Activated CD4-positive, CD25-positive, alpha-beta regulatory T cell treated with anti-CD3 and anti-CD28 coated beads, Interleukin-2, amount 50 U/mL, for 72 hours (primary cell): ENCODE measurements around the gene METTL26.

ENCODE experiments used
- DNase-seq: peaks from one replicate; pipeline ENCODE4 v3.0.0; 2021

Gene METTL26

DNA sequence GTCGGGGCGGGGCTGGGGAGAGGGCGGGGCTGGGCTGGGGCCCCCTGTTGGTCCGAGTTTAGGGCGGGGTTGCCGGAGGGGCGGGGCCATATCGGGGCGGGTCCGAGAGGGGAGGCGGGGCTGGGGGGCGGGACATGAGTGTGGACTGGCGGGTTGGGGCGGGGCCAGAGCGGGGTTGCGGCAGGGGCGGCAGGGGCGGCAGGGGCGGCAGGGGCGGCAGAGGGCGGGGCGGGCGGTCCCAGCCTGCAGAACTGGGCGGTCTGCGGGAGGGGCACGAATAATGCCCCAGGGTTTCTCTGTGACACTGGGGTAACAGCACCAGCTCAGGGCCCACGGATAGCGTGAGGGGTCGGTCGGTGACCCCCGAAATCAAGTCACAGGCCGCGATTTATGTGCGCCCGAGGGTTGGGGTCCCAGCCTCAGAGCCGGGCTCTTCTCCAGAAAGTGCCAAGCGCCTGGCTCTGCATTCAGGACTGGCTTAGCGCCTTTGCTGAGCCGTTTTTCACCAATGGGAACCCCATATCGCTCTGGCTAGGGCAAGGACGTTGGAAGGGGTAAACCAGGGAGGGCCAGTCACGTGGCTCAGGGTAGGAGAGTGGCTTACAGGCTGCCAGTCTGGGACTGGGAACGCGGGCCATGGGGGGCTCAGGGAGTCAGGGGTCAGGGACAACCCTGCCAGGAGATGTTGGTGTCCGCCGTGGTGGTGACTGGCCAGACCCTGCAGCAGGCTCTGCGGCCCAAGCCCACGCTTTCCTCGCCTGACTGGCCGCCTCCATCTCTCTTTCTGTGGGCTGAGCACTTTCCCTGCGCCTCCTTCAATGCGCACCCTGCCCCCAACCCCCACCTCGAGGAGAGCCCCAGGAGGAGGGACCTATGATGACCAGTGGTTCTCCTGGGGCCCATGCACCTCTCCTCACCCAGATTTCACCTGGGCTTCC, 1.2 kb upstream of the METTL26 start:
- no peak for DNase-seq

DNA sequence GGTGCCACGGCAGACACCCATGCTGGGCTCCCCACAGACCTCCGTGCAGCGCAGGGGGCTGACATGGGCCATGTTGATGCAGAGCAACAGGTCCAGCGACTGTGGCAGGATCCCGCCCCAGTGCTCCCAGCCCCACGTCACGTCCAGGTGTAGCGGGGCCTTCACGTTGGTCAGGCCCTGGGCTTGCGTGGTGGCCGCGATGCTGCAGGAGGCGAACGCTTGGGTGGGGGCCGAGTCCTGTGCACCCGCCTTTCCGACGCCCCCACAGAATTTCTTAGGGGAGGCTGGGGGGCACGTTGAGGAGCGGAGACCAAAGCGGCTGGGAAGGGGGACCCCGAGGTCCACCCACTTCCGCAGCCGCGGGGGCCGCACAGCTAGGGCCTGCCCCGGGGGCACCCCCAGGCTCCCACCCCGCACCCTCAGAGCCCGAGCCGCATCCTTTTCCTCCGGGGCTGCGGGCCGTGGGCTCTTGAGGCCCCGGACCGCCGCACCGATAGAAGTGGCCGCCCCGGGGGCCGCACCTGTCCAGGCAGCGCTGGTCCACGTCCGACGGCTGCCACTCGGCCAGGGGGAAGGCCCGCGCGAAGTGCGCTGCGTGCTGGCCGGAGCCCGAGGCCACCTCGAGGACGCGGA, 416 bp downstream of the METTL26 start:
- DNase-seq, result no peak

DNA sequence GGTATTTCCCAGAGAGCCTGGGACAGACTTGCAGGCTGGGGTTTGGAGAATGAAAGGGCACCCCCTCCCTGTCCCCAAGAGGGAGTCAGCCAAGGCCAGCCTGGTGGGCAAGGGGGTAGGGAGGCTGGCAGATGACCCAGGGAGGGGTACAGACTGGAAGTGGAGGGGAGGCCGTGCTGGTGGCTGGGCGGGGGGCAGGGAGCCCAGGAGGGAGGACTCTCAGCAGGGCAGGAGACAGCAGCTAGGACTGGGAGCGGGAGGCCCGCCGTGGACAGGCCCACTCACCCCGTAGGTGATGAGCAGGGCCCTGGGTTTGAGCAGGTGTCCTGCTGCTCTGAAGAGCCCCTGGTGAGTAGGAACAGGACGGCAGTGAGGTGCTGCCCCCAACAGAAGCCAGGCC, 1.1 kb downstream of the METTL26 start:
- DNase-seq, result no peak

DNA sequence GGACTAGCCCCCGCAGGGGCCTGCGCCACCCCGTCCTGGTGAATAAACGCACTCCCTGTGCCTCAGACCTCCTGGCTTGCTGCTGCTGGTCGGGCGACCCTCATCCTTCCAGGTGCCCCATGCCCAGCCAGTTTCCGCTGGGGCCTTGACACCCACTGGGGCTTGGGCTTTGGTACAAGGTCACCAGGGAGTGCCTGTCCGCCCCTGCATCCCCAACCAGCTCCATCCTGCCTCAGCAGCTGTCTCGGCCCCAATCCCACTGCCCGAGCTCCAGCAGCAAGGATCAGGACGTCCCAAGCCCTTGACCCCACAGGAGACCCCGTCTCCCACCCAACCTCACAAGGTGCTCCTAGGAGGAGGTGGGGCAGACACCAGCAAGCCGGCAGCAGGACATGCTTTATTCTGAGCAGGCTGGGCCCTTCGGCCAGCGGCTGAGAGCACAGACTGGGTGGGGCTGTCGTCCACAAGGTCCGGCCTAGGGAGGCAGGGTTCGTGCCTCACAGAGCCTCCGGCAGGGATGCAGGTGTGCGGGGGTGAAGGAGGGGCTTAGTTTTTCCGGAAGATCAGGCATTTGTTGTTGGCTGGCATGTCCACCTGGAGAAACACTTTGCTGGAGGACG, 1.9 kb downstream of the METTL26 start:
- DNase-seq, result no peak

DNA sequence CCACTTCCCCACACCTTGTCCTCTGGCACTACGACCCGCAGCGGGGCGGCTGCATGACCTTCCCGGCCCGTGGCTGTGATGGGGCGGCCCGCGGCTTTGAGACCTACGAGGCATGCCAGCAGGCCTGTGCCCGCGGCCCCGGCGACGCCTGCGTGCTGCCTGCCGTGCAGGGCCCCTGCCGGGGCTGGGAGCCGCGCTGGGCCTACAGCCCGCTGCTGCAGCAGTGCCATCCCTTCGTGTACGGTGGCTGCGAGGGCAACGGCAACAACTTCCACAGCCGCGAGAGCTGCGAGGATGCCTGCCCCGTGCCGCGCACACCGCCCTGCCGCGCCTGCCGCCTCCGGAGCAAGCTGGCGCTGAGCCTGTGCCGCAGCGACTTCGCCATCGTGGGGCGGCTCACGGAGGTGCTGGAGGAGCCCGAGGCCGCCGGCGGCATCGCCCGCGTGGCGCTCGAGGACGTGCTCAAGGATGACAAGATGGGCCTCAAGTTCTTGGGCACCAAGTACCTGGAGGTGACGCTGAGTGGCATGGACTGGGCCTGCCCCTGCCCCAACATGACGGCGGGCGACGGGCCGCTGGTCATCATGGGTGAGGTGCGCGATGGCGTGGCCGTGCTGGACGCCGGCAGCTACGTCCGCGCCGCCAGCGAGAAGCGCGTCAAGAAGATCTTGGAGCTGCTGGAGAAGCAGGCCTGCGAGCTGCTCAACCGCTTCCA, 2.6 kb downstream of the METTL26 start:
- no peak for DNase-seq

DNA sequence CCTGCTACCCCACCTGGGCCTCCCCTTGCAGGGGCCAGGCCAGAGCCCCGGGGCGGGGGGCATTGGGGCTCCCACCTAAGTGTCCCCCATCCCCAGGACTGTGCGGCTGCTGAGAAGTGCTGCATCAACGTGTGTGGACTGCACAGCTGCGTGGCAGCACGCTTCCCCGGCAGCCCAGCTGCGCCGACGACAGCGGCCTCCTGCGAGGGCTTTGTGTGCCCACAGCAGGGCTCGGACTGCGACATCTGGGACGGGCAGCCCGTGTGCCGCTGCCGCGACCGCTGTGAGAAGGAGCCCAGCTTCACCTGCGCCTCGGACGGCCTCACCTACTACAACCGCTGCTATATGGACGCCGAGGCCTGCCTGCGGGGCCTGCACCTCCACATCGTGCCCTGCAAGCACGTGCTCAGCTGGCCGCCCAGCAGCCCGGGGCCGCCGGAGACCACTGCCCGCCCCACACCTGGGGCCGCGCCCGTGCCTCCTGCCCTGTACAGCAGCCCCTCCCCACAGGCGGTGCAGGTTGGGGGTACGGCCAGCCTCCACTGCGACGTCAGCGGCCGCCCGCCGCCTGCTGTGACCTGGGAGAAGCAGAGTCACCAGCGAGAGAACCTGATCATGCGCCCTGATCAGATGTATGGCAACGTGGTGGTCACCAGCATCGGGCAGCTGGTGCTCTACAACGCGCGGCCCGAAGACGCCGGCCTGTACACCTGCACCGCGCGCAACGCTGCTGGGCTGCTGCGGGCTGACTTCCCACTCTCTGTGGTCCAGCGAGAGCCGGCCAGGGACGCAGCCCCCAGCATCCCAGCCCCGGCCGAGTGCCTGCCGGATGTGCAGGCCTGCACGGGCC, 3.4 kb downstream of the METTL26 start:
- DNase-seq, result no peak

DNA sequence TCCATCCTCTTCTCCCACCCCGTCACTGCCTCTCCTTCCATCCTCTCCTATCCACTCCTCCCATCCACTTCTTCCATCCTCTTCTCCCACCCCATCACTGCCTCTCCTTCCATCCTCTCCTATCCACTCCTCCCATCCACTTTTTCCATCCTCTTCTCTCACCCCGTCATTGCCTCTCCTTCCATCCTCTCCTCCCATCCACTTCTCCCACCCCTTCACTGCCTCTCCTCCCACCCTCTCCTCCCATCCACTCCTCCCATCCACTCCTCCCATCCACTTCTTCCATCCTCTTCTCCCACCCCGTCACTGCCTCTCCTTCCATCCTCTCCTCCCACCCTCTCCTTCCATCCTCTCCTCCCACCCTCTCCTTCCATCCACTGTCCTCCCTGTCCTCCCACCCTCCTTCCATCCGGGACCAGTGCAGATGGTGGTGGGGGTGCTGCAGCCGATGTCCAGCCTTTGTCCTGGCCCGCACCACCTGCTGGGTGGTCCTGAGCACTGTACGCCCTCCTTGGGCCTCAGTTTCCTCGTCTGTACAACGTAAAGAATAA, 4.2 kb downstream of the METTL26 start:
- DNase-seq, result no peak

DNA sequence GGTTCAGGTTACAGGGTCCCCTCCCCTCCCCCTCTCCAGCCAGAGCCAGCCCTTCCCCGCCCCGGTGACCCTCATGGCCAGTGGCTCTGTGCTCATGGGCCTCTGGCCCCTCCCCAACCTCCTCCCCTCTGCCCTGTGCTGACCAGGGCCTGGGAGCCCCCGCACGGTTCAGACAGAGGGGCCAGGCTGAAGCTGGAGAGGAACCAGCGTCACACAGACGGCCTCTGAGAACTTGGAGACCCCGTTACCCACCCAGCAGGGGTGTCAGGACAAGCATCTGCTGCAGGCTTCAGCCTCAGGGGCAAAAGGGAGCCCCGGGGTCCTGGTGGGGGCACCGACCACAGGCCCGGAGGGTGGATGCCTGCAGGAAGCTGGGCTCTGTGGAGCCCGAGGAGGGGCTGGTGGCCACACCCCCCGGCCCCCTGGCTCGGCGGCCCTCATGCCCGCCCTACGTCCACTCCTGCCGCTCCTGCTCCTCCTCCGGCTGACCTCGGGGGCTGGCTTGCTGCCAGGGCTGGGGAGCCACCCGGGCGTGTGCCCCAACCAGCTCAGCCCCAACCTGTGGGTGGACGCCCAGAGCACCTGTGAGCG, 5.2 kb downstream of the METTL26 start, which contains the start of gene WFIKKN1:
WFIKKN1 (plus strand) TSS at position 171 of the 591 bp plus-strand sequence; CDS start at position 440, 269 bp downstream.
- DNase-seq, result no peak

DNA sequence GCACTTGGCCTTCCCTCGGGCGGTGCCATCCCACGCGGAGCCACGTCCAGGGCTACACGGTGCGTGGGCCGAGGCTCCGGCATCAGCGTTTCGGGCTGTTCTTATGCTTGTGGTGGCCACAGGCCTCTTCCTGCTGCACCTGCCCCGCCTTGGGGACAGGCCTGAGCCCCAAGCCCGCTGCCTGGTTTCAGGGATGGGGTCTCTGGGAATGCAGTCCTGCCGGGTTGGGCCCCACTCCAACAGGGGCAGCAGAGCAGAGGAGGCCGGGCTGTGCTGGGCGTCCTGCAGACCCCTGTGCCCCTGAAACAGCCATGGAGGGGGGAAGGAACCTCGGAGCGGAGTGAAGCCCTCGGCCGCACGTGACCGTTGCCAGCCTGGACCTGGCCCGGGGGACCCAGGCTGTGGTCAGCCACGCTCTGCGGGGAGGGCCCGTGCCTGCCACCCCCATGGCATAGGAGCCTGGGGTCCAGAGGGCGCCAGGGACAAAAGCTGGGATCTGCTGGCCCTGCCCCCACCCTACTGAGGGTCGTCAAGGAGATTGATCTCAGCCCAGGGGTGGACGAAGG, 5.8 kb downstream of the METTL26 start:
- DNase-seq, result no peak

DNA sequence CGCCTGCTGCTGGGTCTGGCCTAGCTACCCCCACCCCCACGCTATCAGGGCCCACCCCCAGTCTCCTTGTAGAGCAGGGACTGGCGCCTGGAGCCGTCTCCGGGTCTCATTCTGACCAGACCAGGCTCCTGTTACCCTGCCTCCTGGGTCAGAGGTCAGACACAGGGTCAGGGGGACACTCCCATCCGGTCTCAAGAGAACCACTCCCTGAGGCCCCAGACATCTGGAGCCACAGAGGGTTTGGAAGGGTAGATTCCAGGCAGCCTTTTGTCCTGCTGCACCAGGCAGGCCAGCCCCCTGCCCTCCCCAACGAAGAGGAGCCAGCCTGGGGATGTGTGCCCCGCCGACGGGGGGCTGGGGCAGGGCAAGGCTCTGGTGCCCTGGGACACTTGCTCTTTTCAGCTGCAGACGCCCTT, 6.3 kb downstream of the METTL26 start:
- DNase-seq, result no peak

DNA sequence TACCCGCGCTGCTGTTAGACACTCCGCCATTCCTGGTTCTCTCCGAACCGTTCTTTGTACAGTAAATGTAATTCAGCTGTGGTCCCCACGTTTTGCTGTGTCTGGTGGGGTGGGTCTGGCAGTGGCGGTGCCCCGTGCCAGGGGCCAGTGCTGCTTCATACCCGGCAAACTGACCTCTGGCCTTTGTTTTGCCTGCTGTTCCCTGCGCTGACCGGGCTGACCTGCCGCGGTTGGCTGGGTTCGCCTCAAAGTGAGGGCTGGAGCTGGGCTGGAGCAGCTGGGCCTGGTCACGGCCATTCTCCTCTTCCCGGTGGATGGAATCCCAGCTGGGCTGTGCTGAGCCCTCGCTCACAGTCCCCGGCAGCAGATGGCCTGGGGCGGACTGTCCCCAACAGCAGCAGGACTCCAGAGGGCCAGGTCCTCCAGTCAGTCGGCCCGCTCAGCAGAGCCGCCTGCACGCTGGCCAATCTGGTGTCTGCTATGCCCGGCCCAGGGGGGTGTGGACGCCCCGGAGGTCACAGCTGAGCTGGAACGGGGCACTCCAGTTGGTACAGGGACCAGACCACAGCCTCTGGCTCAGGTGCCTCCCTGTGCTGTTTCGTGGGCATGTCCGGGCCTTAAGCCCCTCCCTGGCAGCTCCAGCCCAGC, 6.8 kb downstream of the METTL26 start:
- DNase-seq, result no peak

DNA sequence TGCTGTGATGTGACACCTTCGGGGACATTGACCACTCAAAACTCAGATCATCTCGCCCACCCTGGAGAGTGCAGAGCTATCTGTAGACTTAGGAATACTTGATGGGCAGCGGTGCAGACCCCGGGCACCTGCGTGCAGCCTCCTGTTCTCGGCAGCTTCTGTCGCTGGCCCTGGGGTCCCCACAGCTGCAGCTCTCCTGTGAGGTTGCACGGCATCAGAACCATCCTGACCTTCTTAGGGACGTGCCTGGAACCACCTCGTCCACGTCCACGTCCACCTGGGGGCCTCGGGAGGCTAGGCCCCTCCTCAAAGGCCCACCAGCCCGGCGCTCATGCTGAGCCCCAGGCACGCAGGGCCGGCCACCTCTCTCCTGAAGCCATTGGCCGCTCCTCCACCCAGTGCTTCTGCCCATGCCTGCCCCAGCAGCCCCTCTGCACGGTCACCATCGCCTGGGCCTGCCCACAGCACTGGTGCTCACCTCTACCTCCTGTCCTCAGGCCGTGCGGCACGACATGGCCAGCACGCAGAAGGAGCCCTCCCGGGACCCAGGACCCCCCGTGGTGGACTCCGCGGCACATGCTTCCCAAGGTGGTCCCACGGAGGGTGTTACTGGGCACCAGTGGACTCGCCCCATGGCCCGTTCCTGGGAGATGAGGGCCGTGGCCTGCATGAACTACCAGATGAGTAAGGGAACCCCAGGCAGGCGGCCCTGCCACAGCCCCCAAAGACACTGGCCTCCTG, 7.6 kb downstream of the METTL26 start:
- DNase-seq, result no peak

DNA sequence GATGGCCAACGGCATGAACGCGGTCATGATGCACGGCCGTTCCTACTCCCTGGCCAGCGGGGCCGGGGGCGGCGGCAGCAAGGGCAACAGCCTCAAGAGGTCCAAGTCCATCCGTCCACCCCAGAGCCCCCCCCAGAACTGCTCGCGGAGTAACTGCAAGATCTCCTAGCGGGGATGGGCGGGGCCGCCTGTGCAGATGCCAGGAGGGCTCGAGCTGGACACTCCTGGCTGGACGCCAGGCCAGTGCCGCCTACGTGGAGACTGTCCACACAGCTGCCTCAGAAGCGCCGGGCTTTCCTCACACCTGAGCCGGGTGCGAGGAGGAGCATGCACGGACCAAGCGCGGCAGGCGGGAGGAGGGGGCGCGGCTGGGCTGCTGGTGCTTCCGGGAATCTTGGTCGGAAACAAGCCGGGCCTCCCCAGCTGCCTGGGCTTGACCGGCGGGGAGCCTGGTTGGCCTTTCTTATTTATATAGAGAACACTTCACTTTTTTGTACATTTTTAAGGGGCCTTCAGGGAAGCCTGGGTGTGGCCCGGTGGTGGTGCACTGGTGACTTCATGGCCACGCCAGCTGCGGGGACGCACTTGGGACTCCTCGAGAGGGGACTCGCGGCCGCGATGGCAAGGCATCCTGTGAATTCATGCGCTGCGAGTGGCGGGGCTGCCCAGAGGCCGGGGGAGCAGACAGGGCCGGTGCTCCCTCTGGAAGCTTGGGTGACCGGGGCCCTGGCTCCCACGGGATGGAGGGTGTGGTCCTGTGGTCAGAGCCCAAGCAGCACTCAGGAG, 8.5 kb downstream of the METTL26 start:
- no peak for DNase-seq

DNA sequence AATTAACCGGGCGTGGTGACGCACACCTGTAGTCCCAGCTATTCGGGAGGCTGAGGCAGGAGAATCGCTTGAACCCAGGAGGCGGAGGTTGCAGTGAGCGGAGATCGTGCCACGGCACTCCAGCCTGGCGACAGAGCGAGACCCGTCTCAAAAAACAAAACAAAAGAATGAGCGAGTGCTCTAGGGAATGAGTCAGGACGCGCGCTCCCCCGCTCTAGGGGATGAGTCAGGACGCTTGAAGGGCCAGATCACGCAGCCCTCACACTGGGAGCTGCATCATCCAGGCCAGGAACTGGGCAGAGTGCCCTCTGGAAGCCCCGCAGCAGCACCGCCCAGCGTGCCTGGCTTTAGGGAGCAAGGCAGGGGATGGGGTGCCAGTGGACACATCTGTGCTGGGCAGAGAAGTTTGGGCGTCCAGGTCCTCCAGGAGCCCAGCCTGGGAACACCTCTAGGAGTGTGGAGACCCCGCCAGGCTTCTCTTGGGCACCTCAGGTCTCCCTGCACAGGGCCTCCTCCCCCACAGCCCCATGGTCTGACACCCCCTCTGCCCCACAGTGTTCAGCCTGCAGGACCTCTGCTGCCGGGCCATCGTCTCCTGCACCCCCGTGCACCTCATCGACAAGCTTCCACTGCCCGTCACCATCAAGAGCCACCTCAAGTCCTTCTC, 9.2 kb downstream of the METTL26 start:
- no peak for DNase-seq

DNA sequence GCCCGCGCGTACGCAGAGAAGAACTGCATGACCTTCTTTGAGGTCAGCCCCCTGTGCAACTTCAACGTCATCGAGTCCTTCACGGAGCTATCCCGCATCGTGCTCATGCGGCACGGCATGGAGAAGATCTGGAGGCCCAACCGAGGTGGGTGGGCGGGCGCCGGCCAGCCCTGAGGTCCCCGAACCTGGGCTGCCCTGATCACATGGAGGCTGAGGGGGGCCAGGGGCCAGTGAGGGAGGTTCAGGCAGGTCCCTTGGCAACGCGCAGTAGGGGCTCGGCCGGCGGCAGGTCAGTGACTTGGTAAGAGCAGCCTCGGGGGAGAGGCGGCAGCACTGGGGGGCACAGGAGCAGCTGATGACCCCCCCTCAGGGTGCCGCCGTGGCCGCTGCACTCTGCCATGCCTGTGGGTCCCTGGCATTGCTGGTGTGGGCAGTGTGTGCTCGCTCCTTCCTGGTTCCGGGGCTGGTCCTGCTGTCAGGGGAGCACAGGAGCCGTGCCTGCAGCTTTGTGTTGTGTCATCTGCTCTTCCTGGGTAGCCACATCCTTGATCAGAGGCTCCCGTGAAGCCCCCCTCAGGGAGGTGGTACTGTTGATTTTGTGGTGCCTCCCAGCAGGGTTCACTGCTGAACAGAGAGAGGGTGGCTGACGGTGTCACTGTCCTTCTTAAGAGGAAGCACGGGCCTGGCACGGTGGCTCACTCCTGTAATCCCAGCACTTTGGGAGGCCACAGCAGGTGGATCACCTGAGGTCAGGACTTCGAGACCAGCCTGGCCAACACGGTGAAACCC, 9.9 kb downstream of the METTL26 start:
- no peak for DNase-seq

DNA sequence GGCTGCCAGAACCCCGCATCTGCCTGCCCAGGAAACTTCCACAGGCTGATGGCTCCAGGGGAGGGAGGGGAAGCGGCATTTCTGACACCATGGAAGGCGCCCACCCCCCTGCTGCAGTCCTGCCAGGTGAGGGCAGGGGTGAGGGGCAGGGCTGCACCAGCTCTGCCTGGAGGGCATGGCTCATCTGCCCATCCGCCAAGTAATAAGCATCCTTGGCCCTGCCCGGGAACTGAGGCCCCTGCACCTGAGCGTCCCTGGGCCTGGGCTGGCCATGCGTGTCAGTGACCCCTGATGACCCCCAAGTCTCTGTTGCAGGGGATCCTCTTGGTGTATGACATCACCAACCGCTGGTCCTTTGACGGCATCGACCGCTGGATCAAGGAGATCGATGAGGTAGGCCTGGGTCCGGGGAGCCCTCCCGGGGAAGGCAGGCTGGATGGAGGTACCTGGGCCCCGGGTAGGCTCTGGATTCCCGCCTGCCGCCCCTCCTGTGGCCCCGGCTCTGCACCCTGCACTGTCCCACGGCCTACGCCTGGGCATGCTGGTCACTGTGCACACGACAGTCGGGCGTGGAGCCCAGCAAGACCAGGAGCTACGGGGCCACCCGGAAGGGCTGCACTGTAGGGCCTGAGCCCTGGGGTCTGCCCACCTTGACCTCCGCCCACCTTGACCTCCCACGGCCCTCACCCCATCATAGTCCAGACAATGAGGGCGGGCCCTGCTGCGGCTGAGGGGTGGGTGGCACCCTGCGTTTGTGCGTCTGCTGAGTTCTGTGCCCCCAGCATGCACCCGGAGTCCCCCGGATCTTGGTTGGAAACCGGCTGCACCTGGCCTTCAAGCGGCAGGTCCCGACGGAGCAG, 10.8 kb downstream of the METTL26 start:
- no peak for DNase-seq
